Stomach (tissue), 9 donors: ENCODE results near the gene CKAP2. TPM values are rescaled to one million over a fixed set of nuclear protein-coding genes. Genes with fewer than 3 reads are reported as not detected.

Source experiments
- DNase-seq, 2 donors: peaks; one replicate each; pipeline versions ENCODE4 v3.0.0 to v3.0.0-alpha.2; 2013 to 2019
- H3K27ac ChIP-seq, 5 donors: fragments of 200-600 bp in 4 of 5; sonication (generic) in 4 of 5; one replicate each; pipeline ENCODE4 v1.5.1; 2013 to 2019; ENCODE audit warnings: mild to moderate bottlenecking in 1 of 5, moderate library complexity in 1 of 5
- H3K27me3 ChIP-seq, 3 donors: fragments of 200-600 bp; sonication (generic); one replicate each; pipeline ENCODE4 v1.5.1; 2017 to 2019; ENCODE audit warnings: mixed run types in 1 of 3
- H3K36me3 ChIP-seq, 4 donors: fragments of 200-600 bp; sonication (generic); 1 replicate in 3 of 4; 2 replicates in 1 of 4; pipeline ENCODE4 v1.5.1; 2016 to 2019
- H3K4me1 ChIP-seq, 4 donors: fragments of 200-600 bp; sonication (generic); one replicate each; pipeline ENCODE4 v1.5.1; 2016 to 2019
- H3K4me3 ChIP-seq, 4 donors: fragments of 200-600 bp; sonication (generic) in 3 of 4; one replicate each; pipeline ENCODE4 v1.5.1; 2016 to 2019; ENCODE audit warnings: mild to moderate bottlenecking in 1 of 4
- H3K9me3 ChIP-seq, 4 donors: fragments of 200-600 bp; sonication (generic); one replicate each; pipeline ENCODE4 v1.5.1; 2016 to 2019
- CTCF ChIP-seq, 7 experiments: fragments of 450-650 bp in 4 of 7; fragments of 200-600 bp in 3 of 7; sonication (generic) in 3 of 7; IDR thresholded peaks; one replicate each; pipeline ENCODE4 v1.5.1; 2016 to 2019; ENCODE audit warnings: antibody characterized with exemption in 7 of 7, control low read depth in 2 of 7, mild to moderate bottlenecking in 1 of 7
- EP300 ChIP-seq: sonication (generic); formaldehyde crosslinking; IDR thresholded peaks from one replicate; pipeline ENCODE4 v1.6.1; 2017; ENCODE audit warnings: antibody characterized with exemption
- POLR2A ChIP-seq, 4 donors: fragments of 450-650 bp; IDR thresholded peaks; one replicate each; pipeline ENCODE4 v1.6.1; 2016; ENCODE audit warnings: antibody characterized with exemption in 4 of 4, control low read depth in 2 of 4, mild to moderate bottlenecking in 1 of 4, moderate library complexity in 1 of 4
- POLR2AphosphoS5 ChIP-seq, 3 donors: sonication (generic); formaldehyde crosslinking; IDR thresholded peaks; one replicate each; pipeline ENCODE4 v1.6.1; 2016; ENCODE audit warnings: antibody characterized with exemption in 3 of 3
- WGBS, 5 donors: extraction: QIAGEN DNeasy Blood & Tissue Kit in 3 of 5; methylation state at CpG; one replicate each; pipeline versions ENCODE4 v1.1.5 to v1.1.7; 2013 to 2018; 5-methylcytosine and 5-hydroxymethylcytosine counted together
- intact Hi-C: fragments of 100-400 bp; cut with DNase I; formaldehyde crosslinking; loops from one replicate; pipeline ENCODE4 v1.15.1; 2023; ENCODE audit warnings: low total_unique reads
- polyA plus RNA-seq, 3 donors: library from polyadenylated mRNA; stranded (reverse); fragments of 200-250 nt; gene quantifications; one replicate each; pipeline ENCODE4 v1.2.3, GENCODE V29; 2013
- total RNA-seq, 5 donors: library from RNA; depleted of rRNA; stranded (reverse); fragments of >200 nt; gene quantifications; one replicate each; pipeline versions ENCODE4 v1.1.0 to v1.2.3, GENCODE V29; 2014 to 2016
- donor health status: healthy with polysubstance abuse.
- donor health status: Bipolar disorder and iron deficiency.
- donor health status: healthy.

CKAP2 gene
- total and polyA plus RNA-seq, 8 donors, result 2.3 to 31.6 (median 12.5) TPM

GRCh38 chr13:52447354-52447753 is 7.9 kb upstream of the CKAP2 start:
- no peaks in the 10 kb centered on the region for H3K27me3 ChIP-seq
- peaks cover 0 to 11% (median 3%) of the 10 kb centered on the region in 4 donors for H3K36me3 ChIP-seq
- intact Hi-C loops, result no loop called here
- no peak overlapping the region for H3K27ac ChIP-seq
- 66 to 87% (median 79%) methylated on average over 2 of the region's 2 CpGs for WGBS, 5 donors
- H3K4me1 ChIP-seq, result peaks cover 15 to 47% (median 32%) of the 10 kb centered on the region in 4 donors
- no peak for TF ChIP-seq CTCF (IDR thresholded peaks at IDR 0.05)
- TF ChIP-seq POLR2AphosphoS5 (IDR thresholded peaks at IDR 0.05), result no peak
- no peak for TF ChIP-seq EP300
- TF ChIP-seq POLR2A (IDR thresholded peaks at IDR 0.05), result no peak
- no peaks in the 10 kb centered on the region for H3K9me3 ChIP-seq
- DNase-seq, result peak in 1 of 2 donors; percentile 25
- H3K4me3 ChIP-seq, result no peak overlapping the region

GRCh38 chr13:52447815-52448552 is 7.3 kb upstream of the CKAP2 start:
- Histone ChIP-seq H3K36me3 (peaks cover 0 to 8% (median 2%) of the 10 kb centered on the region in 4 donors), H3K27me3 (no peaks in the 10 kb centered on the region), H3K27ac (no peak overlapping the region), H3K4me3 (no peak overlapping the region), H3K4me1 (peaks cover 15 to 46% (median 32%) of the 10 kb centered on the region in 4 donors), H3K9me3 (no peaks in the 10 kb centered on the region)
- no peak for DNase-seq
- TF ChIP-seq POLR2A (IDR thresholded peaks at IDR 0.05) (no peak), CTCF (IDR thresholded peaks at IDR 0.05) (no peak), POLR2AphosphoS5 (IDR thresholded peaks at IDR 0.05) (no peak), EP300 (no peak)
- WGBS, 5 donors, result 81 to 91% (median 87%) methylated on average over 5 of the region's 5 CpGs
- intact Hi-C loops, result no loop called here

- intact Hi-C loops, result no loop called here
- H3K9me3 ChIP-seq, result no peaks in the 10 kb centered on the region
- peaks cover 22 to 55% (median 35%) of the 10 kb centered on the region in 4 donors for H3K4me1 ChIP-seq
- peaks cover 0 to 8% (median 2%) of the 10 kb centered on the region in 4 donors for H3K36me3 ChIP-seq
- TF ChIP-seq CTCF (IDR thresholded peaks at IDR 0.05), result no peak
- no peak for TF ChIP-seq POLR2AphosphoS5 (IDR thresholded peaks at IDR 0.05)
- TF ChIP-seq EP300, result no peak
- TF ChIP-seq POLR2A (IDR thresholded peaks at IDR 0.05), result no peak
- H3K27ac ChIP-seq, result peak overlapping the region; percentile 90 to 98 (median 93)
- H3K27me3 ChIP-seq, result no peaks in the 10 kb centered on the region
- peak in 1 of 2 donors; percentile 36 for DNase-seq
- WGBS, 5 donors, result 2 to 7% (median 3%) methylated on average over 10 of the region's 10 CpGs
- H3K4me3 ChIP-seq, result peak overlapping the region; percentile 68 to 82 (median 74)
These were observed 5.8 kb upstream of the CKAP2 start for GRCh38 chr13:52449331-52450011.

- DNase-seq, result peak; percentile 98 to 99
- peak within 1 kb of the TSS; percentile 68 to 82 (median 74) for H3K4me3 ChIP-seq
- no peaks in the 10 kb centered on the region for H3K9me3 ChIP-seq
- 0% methylated on average over 26 to 105 of the region's 105 CpGs for WGBS, 5 donors
- peaks cover 23 to 58% (median 38%) of the 10 kb centered on the region in 4 donors for H3K4me1 ChIP-seq
- TF ChIP-seq EP300 (no peak), CTCF (IDR thresholded peaks at IDR 0.05) (peak in 4 of 7 experiments; percentile 97 to 100 (median 100)), POLR2A (IDR thresholded peaks at IDR 0.05) (peak in 1 of 4 donors; percentile 3), POLR2AphosphoS5 (IDR thresholded peaks at IDR 0.05) (peak; percentile 87 to 97 (median 96))
- intact Hi-C loops, result no loop called here
- no peaks in the 10 kb centered on the region for H3K27me3 ChIP-seq
- H3K36me3 ChIP-seq, result peaks cover 0 to 5% (median 2%) of the 10 kb centered on the region in 4 donors
- H3K27ac ChIP-seq, result peak within 1 kb of the TSS; percentile 90 to 98 (median 93)
These were observed 5.1 kb upstream of the CKAP2 start, which contains the start of gene VPS36 for GRCh38 chr13:52450012-52450792. TSS of gene VPS36 (minus strand) at chr13:52450634. CDS start at chr13:52450594, 40 bp downstream.
